CD1c-positive myeloid dendritic cell (primary cell): ENCODE data around the gene CCHCR1.
"Not testable (repeated sequence)": the region's sequence is repeated elsewhere in the genome, so short reads cannot be mapped to it uniquely, and the experiment has no call there.

Experiments used
- DNase-seq: peaks from one replicate; pipeline ENCODE4 v3.0.0-alpha.2; 2016; ENCODE audit errors: extremely low spot score

CCHCR1 gene

DNA sequence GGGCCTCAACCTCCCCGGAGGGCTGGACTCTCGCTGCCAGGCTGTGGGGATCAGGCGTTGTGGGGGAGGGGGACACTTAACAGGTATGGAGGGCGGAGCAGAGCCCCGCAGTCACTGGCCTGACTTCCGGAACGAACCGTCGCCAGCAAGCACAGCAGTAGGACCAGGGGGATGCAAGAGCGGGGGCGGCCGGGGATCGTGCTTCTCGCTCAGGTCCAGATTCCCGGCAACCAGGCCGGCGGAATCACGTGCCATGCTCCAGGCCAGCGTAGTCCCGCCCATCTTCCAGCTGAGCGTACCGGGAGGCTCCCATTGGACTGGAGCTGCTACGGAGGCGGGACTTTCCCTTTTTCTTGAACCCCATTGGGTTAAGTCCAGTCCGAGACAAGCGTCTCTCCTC is 22.9 kb upstream of the CCHCR1 start:
- peak; percentile 78 for DNase-seq

DNA sequence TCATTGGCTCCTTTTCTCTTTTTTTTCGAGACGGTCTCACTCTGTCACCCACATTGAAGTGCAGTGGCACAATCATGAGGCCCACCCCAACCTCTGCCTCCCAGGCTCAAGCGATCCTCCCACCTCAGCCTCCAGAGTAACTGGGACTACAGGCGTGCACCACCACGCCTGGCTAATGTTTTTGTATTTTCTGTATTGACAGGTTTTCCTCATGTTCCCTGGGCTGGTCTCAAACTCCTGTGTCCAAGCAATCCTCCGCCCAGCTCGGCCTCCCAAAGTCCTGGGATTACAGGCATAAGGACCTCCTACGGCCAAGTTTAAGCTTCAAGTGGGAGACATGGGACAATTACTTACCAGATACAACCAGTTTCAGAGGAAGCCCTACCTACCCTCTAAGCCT is 22.3 kb upstream of the CCHCR1 start:
- no peak for DNase-seq

DNA sequence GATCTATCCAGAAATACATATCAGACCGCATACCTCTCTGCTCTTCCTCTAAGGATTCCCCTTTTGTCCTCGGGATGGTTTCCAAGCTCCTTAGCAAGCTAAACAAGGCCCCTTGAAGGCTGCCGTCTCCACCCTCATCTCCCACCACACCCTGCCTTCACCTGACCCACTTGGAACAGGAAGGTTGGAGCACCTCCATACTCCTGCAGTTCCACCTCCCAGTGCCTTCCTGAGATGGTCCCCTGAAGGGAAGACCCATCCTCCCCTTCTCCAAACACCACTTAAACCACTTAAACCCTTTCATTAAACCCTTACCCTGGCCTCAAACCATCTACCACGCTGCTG is 21.4 kb upstream of the CCHCR1 start:
- no peak for DNase-seq

DNA sequence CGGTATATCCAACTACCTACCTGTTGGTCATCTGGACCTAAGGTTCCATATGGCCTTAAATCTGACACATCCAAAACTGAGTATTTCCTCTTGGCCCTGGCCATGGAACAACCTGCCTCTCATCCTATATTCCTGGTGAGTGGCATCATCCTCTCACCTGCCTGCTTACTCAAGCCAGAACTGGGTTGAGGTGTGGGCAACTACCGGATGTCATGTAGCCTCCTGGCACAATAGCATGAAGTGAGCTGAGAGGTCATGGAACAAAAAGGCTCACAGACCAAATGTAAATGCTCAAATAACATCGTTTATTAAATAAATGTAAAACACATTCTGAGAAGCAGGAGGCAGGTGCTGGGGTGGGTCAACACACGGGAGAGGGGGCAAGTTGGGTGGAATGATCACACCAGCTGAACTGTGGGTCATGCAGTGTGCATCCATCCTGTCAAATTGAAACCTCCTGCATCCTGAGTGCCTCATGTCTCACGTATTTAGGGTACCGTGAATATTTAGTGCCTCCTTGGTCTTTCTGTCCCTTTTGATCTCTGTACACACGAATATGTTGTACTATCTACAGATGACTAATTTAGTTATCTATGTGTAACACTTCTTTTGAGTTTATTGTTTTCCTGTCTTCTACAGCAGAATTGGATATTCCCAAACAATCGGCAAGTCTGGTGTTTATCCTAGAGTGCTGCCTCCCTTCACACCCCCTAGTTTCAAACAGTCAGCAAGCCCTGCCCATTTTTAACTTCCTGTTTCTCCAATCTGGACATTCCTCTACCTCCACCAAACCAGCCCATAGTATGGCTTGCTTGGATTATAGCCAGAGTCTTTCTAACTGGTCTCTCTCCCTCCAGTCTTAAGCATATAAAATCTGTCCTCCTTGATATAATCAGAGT is 20.8 kb upstream of the CCHCR1 start:
- no peak for DNase-seq

DNA sequence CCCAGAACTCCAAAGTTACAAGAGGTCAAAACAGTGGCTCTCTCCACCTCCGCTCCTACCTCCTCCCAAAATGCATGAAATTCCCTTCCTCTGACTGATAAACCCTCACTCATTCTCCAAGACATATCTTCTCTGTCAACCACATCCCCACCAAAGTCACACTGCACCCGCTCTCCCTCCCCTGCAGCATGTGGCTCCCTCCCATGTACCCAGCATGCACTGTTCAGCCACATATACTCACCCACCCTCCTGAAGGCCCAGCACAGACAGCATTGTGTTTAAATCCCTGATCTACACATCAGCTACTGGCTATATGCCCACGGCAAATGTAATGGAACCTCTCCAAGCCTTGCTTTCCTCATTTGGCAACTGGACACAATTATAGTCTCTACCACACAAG is 18.4 kb upstream of the CCHCR1 start:
- DNase-seq: no peak

DNA sequence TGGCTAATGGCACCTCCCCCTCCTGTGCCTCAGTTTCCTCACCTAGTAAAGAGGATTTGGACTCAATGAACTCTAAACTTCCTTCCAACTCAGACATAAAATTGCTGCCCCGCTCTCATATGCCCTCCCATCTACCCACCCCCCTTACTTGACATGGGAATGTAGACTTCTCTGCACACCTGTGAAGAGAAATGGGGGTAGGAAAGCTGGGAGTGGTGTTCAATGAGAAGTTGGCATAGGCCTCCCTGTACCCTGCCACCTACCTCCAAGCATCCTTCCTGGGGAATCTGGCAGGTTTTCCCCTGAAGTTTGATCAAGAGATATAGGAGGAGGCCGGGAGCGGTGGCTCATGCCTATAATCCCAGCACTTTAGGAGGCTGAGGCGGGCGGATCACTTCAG is 16.8 kb upstream of the CCHCR1 start:
- DNase-seq: no peak

DNA sequence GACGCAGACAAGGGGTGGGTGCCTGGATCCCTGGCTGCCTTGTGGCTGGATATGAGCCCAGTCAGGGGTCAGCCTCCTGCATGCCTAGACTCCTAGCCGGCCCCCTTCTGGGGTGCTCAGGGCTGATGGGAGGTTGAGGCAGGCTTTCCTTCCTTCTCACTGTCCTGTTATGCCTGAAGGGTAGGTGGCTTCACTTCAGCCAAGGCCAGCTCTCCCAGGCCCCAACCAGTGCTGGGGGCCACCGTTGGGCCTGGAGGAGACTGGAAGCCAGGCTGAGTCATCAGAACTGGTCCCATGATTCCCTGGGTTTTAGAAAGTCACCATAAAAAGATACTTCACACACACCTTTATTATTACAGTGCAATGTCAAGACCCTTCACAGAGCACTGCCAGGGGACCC is 15.8 kb upstream of the CCHCR1 start:
- DNase-seq: no peak

DNA sequence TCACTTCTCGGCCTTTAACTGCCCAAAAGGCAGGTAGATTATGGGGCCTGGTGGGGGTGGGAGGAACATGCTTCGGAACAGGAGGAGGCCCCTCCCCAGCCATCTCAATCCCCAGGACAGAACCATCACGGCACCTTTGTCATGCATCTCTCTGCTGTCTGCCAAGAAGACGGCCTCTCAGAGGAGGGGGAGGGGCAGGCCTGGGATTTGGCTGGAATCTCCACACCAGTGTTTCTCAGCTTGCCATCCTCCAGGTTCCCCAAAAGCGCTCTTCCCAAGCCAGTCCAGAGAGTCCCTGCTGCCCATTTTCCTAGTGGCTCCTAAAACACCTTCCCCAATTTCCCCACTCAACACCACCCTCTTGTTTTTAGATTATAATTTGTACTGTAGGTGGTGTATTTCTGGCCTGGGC is 15.4 kb upstream of the CCHCR1 start:
- no peak for DNase-seq

DNA sequence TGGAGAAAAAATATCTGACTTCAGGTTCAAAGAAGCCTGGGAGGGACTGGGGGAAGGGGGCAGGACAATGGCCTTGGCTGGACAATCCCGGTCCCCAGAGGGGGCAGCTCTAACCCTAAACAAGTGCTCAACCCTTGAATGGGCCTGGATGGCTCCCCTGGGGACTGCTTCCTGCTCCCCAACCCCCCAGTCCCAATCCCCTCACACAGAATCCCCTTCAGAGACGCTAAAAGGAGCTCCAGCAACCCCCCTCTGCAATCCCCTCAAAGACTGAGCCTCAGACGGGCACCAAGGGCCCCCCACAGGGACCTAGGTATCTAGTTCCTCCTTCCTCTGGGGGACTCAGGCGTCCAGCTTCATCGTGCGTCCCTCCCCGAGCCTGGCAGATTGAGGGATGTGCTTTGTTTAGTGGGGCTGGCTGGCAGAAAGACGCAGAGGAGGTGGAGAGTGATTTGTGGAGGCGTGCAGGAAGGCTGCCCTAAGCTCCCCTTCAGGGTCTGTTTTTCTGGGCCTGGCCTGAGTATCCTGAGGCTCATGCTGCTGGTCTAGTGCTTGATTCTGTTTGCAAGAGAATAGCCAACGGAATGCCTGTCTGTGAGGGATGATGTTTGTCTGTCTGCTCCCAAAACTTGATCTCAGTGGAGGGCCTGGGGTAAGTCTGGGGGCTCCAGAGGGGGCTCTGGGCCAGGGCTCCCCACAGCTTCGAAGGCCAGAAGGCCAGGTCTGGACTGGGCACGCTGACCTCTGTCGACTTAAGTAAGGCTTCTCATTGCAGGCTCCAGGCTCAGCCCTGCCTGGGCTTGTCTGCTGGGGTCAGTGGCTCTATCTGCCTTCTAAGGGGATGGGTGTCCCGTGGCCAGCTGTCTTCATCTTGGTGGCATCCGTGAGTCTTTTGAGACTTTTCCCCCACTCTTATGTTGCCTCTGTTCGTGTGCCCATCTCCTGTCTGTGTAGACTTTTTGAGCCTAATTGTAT is 14.6 kb upstream of the CCHCR1 start:
- DNase-seq: no peak

DNA sequence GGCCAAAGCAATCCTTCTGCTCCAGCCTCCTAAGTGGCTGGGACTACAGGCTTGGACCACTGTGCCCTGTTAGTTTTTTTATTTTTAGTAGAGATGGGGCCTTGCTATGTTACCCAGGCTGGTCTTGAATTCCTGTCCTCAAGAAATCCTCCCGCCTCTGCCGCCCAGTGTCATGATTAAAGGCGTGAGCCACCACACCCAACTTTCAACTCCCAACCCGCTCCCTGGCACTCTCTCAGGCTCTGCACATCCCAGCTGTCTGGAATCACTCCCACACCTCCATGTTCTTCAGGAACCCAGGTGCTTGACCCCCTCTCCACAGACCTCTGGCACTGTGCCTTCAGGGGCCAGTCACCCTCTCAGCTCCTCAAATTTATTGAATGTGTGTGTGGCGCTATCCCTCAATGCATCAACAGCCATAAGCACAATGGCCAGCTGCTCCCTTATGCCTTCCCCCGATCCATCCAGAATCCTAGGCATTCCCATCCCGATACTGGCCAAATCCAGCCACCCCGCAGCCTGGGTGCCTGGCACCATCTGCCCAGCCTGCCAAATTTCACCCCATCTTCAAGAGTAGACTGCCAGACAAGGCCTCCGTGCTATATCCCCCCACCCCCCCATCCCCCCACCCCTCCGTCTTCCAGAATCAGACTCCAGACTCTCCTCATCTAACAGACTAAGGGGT is 13.5 kb upstream of the CCHCR1 start:
- no peak for DNase-seq

DNA sequence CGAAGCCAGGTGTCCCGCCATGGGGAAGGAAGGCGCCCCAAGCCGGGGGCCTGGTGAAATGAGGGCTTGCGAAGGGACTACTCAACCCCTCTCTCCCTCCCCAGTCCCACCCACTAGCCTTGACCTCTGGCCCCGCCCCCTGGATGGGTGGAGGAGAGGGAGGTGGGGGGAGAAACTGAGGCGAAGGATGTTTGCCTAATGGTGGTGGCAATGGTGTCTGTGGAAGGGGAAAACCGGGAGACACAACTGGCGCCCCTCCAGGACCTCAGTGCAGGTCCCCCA is 12.9 kb upstream of the CCHCR1 start, which contains the start of gene POU5F1:
TSS of gene POU5F1 (minus strand) at position 83 of the 282 bp plus-strand sequence. CDS start at position 21, 62 bp downstream.
- no peak for DNase-seq

DNA sequence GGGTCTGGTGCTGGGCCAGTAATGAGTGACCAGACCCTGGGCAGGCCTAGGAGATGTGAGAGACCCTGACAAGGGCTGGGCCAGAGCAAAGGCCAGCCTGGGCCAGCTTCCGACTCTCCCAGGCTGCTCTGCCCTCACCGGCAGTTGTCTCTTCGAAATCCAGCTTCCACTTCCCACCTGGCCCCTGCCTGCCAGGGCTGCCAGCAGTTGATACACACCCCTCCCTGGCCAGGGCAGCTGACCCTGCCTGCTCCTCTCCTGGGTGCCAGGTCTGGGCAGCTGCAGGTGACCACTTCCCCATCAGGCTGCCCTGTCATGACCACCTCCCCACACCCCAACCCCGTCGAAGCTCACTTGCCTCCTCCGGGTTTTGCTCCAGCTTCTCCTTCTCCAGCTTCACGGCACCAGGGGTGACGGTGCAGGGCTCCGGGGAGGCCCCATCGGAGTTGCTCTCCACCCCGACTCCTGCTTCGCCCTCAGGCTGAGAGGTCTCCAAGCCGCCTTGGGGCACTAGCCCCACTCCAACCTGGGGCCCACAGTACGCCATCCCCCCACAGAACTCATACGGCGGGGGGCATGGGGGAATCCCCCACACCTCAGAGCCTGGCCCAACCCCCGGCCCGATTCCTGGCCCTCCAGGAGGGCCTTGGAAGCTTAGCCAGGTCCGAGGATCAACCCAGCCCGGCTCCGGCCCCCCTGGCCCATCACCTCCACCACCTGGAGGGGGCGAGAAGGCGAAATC is 12.4 kb upstream of the CCHCR1 start:
- not testable (repeated sequence) for DNase-seq

DNA sequence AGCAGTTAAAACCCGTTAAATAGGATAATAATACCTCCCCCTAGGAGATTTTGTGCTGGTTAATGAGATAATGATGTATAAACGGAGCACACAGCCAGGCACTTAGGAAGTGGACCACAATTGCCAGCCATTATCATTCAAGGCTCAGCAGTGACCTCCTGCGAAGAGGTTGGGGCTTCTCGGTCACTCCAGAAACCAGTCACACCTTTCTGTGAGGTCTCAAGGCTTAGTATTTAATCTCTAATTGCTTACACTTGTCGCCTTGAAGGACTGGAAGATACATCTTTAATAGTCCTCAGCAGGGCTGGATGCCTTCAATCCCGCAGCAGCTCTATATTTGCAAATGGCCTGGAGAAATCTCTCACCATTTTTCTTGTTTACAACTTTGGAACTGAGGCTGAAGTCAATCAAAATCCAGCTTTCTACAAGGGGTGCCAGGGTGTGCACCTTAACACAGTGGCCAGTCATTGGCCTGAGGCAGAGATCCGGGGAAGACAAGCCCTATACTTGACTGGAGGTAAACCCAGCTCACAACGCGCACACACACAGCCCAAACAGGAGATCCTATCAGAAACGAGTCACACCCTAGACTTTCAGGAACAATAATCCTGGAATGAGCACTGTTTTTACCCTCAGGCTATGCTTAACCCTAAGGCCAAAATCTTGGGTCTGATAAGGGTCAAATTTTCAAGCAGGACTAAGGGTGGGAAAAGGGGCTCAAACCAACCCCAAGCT is 11.7 kb upstream of the CCHCR1 start:
- no peak for DNase-seq

DNA sequence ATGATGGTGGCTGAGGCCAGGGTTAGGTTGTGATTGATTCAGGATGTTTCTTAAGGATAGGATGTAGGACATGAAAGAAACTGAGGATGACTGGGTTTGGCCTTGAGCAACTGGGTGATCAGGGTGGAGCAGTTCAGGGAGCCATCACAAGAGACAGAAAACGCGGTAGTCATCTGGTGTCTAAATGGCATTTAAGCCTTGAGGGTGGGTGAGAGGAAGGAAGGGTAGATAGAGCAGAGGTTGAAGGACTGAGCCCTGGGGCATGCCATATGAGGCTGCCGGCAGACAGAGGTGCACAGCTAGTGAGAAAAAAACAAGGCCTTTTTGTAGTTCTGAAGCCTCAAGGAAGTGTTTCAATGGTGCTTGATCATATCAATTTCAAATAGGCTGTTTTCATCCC is 11.0 kb upstream of the CCHCR1 start:
- no peak for DNase-seq

DNA sequence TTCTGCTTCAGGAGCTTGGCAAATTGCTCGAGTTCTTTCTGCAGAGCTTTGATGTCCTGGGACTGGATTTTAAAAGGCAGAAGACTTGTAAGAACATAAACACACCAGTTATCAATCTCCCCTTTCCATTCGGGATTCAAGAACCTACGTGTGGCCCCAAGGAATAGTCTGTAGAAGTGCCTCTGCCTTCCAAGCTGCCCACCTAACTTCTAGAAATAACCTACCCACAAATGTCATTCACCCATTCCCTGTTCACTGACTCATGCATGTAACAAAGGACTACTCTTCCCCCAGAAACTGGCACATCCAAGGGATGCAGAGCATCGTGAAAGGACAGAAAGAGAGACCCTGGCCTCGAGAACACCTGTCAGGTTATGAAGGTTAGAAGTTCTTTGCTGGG is 8.4 kb upstream of the CCHCR1 start:
- DNase-seq: no peak

DNA sequence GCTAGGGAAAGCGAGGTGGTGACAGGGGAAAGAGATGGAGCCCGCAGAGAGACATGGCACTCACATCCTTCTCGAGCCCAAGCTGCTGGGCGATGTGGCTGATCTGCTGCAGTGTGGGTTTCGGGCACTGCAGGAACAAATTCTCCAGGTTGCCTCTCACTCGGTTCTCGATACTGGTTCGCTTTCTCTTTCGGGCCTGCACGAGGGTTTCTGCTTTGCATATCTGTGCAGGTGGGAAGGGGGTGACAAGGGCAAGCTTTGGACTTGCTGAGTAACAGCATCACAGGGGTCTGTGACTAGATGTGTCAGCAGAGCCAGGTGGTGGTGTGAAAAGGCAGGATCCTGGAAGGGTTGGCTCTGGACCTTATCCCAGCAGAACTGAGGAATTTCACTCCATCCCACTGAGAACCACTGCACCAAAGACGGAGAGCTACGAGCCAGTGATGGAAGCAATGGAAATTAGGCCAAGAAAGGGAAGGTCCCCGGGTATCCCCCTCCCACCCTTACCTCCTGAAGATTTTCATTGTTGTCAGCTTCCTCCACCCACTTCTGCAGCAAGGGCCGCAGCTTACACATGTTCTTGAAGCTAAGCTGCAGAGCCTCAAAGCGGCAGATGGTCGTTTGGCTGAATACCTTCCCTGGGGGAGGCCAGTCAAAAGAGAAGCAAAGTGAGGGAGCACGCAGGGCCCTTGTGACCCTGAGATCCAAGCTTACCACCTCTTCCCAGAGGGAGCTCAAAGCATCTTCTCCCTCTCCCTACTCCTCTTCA is 7.6 kb upstream of the CCHCR1 start:
- DNase-seq: not testable (repeated sequence)

DNA sequence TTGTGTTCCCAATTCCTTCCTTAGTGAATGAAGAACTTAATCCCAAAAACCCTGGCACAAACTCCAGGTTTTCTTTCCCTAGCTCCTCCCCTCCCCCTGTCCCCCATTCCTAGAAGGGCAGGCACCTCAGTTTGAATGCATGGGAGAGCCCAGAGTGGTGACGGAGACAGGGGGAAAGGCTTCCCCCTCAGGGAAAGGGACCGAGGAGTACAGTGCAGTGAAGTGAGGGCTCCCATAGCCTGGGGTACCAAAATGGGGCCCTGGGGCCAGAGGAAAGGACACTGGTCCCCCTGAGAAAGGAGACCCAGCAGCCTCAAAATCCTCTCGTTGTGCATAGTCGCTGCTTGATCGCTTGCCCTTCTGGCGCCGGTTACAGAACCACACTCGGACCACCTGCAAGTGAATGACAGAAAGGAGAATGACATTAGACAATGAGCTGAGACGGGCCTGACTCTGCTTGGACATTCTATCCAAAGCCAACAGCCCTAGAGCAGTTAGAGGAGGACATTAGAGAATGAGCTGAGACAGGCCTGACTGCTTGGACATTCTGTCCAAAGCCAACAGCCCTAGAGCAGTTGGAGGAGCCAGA is 7.0 kb upstream of the CCHCR1 start:
- DNase-seq: not testable (repeated sequence)

DNA sequence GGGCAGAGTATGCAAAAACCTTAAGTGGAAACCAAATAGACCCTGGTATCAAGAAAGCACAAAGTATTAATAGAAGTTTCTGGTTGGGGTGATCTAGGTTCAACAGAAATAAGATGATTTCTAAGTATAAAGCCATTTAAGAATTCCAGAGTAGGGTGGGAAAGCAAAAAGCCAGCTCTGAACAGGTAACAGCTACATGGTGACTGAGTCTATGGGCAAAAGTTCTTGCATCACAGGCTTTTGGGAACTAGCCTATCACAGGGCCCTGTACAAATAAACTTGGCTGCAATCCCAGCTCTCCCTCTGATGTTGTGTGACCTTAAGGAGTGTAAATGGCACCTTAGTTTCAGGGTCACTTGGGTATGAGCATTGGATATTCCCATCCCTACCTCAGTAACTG is 6.3 kb upstream of the CCHCR1 start:
- no peak for DNase-seq

DNA sequence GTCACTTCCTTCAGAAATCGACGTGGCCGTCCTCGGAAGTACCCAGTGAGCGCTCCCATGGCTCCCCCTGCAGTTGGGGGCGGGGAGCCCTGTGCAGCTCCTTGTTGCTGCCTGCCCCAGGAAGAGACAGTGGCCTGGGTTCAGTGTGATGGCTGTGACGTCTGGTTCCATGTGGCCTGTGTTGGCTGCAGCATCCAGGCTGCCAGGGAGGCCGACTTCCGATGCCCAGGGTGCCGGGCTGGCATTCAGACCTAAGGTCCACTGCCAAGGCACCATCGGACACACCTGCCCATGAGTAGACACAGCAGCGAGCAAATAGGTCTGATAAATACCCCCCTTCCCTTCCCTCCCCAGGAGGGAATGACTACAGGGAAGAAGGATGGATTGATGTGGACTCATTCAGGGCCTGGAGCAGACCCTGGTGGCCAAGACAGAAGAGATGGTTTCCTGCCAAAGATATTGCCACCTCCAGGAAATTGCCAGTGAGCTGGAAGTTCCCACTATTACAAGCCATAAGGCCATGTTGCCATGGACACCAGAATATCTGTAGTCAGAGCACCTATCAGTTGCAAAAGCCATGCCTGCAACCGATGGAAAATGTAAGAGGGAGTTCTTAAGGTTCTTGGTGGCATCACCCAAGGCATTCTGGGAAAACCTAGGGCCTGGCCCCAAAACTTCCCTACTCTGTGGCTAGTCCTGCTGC is 5.0 kb upstream of the CCHCR1 start:
- DNase-seq: no peak
